HG02642 (cell line): ENCODE results near the gene AUTS2.

ENCODE experiments used
- ATAC-seq: cut with Tn5 transposase; IDR thresholded peaks from one replicate; pipeline ENCODE4 v1.9.1; 2021; ENCODE audit warnings: mild to moderate bottlenecking; ENCODE audit not compliant: unreplicated experiment, poor library complexity

Gene AUTS2

DNA sequence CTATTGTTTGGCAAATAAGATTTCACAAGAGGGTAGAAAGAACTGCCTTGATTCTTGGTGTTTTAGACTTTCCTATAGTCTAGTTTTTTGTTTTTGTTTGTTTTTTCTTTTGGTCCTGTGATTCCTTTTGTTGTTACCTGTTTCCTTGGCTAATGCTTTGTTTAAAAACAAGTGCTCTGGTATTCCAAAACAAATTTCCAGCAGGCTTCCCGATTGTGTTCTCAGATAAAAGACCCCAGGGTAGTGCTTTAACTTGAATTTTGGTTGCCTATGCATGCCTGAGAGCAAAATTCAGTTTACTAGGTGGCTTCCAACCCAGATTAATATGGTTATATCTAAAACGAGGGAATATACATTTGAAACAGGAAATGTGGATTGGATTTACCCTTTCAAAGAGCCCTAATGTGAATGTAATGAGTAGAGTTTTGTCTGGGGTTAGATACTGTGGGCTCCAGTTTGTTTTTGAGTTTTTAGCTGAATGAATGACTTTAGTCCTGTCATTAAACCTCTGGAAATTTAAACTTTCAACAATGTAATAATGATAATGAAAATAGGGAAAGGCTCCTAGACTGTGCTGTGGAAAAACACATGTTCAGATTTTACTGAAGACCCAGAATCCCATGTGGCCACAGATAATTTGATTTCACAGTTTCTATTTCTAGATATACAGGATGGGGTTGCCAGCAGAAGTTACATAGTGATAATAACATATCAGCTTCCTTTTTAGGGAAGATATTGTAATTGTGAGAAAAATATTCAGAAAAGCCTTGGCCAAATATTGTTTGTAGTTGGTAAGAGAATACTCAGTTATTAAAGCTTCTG, 23.9 kb downstream of the AUTS2 start:
- no peak for ATAC-seq

DNA sequence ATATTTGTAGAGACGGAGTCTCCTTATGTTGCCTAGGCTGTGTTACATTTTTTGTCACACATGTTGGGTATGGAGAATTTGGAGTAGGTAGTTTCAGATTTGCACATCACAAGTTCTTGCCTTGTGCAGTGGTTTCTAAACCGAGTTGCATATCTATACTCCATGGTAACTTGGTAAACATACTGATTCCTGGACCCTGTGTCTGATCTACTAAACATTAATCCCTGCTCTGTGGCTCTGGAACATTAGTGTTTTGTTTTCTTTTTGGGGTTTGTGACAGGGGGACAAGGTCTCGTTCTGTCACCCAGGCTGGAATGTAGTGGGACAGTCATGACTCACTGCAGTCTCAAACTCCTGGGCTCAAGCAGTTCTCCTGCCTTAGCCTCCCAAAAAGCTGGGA, 24.7 kb downstream of the AUTS2 start:
- no peak for ATAC-seq

DNA sequence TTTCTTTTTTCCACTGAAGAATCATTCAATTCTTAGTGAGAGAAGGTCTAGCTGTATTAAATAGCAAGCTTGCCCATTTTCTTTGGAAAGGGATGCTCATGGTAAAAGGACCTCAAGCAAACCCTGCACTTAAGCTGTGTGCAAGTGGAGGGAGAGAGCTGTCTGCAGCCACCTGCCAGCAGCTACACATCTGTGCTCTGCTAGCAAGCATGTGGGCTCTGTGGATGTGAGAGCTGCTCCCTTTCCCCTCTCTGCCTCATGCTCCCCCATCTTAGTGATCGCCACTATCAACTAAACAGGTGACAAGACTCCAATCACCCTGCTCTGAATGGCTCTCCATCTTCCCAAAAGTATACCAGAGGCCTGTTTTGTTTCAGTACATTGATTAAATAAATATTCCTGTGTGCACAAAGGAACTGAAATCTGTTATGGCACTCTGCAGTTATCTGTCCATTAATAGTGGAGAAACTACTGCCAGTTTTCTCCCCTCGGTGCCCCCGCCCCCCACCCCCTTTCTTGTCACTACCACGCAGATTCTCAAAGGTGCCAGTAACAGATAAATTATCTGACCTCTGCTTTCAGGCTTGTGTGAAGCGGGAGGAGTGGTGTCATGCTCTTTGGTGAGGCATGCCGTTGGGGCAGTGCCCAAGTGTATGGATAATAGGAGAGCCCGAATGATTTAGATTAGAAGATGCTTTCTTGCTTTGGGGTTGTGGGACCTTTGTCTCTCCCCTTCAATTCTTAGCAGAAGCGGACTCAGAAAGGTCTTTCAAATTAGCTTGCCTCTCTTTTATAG, 26.4 kb downstream of the AUTS2 start:
- no peak for ATAC-seq

GRCh38 chr7:69625238-69625637, 27.0 kb downstream of the AUTS2 start:
- no peak for ATAC-seq

- ATAC-seq, result no peak
These were observed 27.5 kb downstream of the AUTS2 start for GRCh38 chr7:69625798-69626197.

GRCh38 chr7:69630292-69630691, 32.0 kb downstream of the AUTS2 start:
- no peak for ATAC-seq

DNA sequence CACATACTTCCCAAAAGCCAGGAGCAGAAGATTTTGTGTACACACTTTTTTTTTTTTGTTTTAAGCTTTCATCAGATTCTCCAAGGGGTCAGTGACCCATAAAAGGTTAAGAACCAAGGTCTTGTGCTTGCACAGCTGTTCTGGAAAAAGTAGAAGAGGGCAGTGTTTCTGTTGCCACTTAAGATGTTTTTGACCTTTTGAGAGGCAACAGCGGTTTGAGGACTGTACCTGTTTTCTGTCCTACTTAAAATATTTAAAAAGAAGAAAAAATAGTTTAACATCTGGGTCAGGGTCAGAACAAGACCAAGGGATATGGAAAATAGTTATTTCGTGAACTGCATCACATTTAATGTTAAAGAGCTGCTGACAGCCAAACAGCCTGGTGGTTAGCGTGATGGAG, 32.9 kb downstream of the AUTS2 start:
- ATAC-seq, result no peak

GRCh38 chr7:69632280-69632679, 34.0 kb downstream of the AUTS2 start:
- ATAC-seq, result no peak

- no peak for ATAC-seq
These were observed 35.0 kb downstream of the AUTS2 start for GRCh38 chr7:69633122-69633831.

GRCh38 chr7:69635555-69636185, 37.4 kb downstream of the AUTS2 start:
- ATAC-seq, result no peak

- ATAC-seq, result no peak
These were observed 40.4 kb downstream of the AUTS2 start for GRCh38 chr7:69638674-69639073.

DNA sequence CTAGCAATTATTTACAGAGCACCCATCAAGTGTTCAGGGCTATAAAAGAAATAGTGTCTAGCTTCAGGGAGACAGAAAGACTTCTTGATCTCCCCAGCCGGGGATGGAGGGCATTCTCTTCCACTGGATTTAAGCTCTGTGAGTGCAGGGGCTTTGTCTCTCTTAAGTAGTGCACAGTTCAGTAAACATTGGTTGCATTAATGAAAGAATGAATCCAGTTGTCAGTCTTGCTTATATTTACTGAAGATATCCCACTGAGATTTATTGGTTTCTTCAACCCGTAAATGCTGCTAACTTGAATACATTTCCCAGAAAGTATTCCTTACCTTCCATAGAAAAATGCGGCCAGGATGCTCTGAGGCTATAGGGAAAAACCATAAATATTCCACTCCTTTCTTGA, 41.9 kb downstream of the AUTS2 start:
- ATAC-seq, result no peak

DNA sequence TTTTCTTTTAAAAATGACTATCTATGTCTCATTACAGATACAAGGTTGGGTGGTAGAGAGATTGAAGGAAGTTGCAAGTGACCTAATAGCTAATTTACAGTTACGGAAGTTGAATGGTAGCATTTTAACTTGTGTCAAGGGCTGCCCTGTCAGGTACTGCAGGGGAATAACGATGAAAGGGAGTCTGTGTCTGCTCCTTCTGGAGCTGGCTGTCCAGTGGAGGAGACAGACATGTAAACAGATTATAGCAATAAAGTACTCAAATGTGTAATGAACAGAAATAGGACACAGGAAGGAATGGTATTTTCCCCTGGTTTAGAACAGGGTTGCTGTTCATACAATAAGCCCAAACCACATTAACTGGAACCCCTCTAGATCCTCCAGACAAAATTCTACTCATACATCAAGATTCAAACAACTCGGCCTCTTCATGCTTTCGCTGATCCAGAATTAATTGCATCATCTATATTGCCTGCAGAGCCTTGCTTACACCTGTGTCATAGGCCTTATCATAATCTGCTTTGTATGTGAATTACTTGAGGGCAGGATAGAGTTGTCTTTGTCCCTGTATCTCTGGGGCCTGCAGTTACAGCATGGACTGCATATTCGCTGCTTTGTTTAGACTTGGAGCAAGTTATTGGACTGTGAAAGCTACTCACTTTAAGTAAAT, 42.8 kb downstream of the AUTS2 start:
- ATAC-seq, result no peak

- no peak for ATAC-seq
These were observed 45.0 kb downstream of the AUTS2 start for GRCh38 chr7:69643265-69643664.

GRCh38 chr7:69643708-69644445, 45.6 kb downstream of the AUTS2 start:
- ATAC-seq, result no peak

GRCh38 chr7:69645683-69646082, 47.4 kb downstream of the AUTS2 start:
- no peak for ATAC-seq

DNA sequence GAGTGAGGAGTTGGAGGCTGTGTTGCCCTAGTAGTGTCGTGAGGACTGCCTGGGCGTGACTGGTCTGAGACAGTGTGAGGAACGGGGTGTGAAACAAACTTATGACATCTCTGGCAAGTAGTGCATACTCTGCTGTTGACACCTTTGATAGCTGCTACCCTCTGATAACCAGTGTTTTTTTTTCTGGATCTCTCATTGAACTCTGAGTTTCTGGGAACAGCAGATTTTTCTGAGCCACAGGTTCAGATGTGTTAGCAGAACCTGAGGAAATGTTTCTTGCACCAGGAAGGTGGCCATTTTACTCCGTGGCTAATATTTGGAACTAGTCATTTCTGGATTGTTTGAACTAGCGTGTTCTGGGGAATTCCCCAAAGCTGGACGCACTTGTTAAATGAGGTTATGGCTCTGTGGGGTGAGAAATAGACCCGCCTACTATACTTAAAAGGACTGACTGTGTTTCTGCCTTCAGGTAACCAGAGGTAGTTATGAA, 52.9 kb downstream of the AUTS2 start:
- peak; percentile 88 for ATAC-seq

DNA sequence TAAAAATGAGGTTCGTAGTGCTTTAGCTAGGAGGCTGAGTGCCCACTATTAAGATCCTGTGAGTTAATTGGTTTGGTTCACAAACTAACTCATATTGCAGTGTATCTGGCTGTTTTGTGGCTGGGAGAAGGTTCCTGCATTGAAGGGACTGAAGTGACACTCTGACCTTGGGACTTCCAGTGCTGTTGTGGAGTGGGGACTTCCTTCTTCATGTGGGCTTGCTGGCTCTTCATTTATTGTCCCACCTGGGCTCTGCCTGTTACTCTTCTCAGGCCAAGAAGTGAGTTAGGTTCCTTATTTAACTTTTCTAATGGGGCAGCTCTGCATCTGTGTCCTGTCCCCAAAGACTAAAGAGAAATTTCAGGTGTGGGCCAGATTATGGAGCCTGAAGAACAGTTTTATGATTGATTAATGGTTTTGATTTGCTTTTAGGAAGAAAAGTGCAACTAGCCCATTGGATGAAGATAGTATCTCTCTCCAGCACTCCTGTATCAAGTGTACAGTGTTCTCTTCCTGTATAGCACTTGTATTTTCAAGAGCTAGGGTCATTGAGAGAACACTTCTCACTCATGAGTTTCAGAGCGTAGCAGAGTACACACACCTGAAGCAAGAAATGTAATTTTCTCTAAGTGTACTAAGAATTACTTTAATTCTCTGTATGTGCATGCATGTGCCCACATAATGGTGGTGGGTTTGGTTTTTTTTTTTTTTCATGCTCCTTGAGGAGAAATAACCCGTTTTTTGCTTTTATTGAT, 54.8 kb downstream of the AUTS2 start:
- no peak for ATAC-seq

GRCh38 chr7:69653806-69654205, 55.5 kb downstream of the AUTS2 start:
- no peak for ATAC-seq
